KOPT-K1 (cell line): ENCODE measurements around the gene PDE6D.
"Not testable (repeated sequence)": the region's sequence is repeated elsewhere in the genome, so short reads cannot be mapped to it uniquely, and the experiment has no call there.

ENCODE experiments used
- H3K27ac ChIP-seq: fragments of 200-600 bp; sonication (generic); 2 replicates; pipeline ENCODE4 v1.5.1; 2016; ENCODE audit warnings: antibody characterized with exemption, mild to moderate bottlenecking, low read depth, low read length; ENCODE audit not compliant: poor library complexity, severe bottlenecking
- H3K36me3 ChIP-seq: fragments of 200-600 bp; sonication (generic); 2 replicates; pipeline ENCODE4 v1.5.1; 2017; ENCODE audit warnings: antibody characterized with exemption, mild to moderate bottlenecking, low read length, moderate library complexity; ENCODE audit not compliant: insufficient read depth
- H3K9me3 ChIP-seq: fragments of 200-600 bp; sonication (generic); 2 replicates; pipeline ENCODE4 v1.5.1; 2017; ENCODE audit warnings: antibody characterized with exemption, low read length, mild to moderate bottlenecking; ENCODE audit not compliant: insufficient read depth, poor library complexity, severe bottlenecking

The PDE6D gene

DNA sequence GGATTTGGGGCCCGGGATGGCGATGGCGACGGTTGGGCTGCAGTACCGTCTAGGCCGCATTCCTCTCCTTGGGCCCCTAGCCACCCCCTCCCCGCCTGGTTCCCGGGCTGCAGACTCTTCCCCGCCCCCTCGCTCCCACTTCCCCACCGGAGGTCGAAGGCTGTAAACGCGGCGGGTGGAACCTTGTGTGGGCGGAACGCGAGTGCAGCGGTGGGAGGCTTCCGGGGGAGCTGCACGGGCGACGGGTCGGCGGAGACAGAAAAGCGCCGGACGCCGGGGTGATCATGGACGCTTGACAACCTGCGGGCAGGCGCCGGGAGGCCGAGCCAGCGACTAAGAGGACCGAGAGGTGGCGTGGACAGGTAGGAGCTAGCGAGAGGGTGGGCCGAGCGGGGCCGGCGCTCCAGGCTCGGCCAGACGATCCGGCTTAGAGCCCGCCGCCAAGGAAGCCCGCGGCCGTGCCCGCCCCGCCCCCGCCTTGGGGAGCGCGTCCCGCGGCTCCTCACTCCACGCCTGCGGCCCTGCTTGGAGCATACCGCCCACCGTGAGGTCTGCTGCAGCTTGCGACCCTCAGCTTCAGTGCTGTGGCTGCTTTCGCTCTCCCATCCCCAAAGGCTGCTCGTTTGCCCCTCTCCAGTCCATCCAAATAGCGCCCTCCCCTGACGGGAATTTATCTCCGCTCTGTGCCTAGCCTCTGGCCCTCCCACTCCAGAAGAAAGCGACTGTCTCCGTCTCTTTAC, 5.3 kb upstream of the PDE6D start, which contains the start of gene COPS7B:
Gene COPS7B (plus strand): TSS at position 269 of the 740 bp plus-strand sequence. CDS start 2,126 bp downstream, outside the sequence.
- peak within 1 kb of the TSS; percentile 71 for H3K27ac ChIP-seq

DNA sequence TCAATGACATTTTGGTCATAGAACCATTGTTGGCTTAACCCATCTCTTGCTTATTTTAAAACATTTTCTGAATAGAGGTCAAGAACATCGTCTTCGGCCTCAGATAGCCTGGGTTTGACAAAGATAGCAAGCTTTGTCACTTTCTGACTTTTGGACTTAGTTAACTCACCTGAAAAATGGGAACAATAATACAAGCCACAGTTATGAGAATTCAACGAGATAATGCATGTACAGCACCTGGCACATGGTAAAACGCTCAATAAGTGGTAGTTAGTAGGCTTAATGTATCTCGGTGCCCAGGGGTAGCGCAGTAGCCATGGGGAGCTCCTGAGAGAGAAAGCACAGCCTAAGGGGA, 4.7 kb upstream of the PDE6D start:
- Histone ChIP-seq H3K27ac (peak overlapping the region; percentile 71), H3K36me3 (peaks cover 28% of the 10 kb centered on the region), H3K9me3 (no peaks in the 10 kb centered on the region)

More for the DNA sequence above, 5.3 kb upstream of the PDE6D start, which contains the start of gene COPS7B:
- peaks cover 33% of the 10 kb centered on the region for H3K36me3 ChIP-seq
- no peaks in the 10 kb centered on the region for H3K9me3 ChIP-seq

DNA sequence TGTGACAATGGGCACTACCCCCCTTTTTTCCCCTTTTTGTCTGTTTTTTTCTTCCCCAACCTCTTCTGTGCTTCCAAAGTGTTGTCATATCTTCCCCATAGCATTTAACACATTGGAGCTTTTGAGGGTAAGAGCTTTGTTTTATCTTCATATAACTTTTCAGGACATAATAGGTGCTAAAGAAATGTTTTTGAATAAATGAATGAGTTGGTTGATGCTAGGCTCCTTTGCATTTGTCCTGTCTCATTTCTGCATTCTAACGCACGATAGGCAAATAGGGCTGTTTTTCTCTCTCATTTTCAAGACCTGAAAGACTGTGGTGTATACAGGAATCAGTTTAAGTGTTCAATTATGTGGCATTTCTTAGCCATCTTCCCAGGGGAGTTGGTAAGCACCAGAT, 4.3 kb upstream of the PDE6D start:
- Histone ChIP-seq H3K9me3 (no peaks in the 10 kb centered on the region), H3K27ac (peak overlapping the region; percentile 71), H3K36me3 (peaks cover 25% of the 10 kb centered on the region)

DNA sequence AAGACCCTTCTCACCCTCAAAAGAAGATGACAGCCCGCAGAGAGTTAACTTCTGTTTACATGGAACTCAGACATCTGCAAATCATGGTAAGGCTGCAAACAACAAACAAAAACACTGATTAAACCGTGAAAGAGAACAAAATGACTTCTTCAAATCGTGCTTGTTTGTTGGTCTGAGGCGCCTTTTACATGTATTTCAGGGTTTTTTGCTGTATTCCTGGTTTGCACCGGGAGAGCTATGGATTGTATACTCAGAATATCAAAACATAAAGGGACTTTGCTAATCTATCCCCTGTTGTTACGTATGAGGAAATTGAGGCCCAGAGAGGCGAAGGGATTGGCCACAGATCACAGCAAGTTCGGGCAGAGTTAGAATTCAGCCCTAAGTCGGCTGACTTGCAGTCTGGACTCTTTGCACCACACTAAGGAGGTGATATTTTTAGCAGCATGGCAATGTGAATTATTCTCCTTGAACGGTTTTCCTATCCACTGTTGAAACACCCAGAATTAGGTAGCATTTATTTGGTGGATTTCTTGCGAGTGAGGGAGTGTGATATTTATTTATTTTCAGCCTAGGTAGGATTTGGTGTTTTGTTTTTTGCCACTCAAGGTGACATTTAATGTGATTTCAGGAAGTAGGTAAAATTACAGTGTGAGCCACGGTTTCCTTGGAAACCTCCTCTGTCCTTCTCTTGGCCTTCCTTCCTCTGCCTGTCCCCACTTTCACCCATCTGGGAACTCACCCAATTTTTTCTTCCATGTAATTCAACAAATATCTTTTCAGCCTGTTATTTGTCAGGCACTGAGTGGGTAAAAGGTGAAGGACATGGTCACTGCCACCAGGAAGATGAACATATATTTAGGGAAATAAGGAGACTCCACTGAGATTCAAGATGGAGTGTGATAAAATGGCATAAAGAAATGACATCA, 980 bp upstream of the PDE6D start:
- H3K9me3 ChIP-seq: no peaks in the 10 kb centered on the region
- peak overlapping the region; percentile 66 for H3K27ac ChIP-seq
- peaks cover 9% of the 10 kb centered on the region; the same call in 1 of the 2 replicates for H3K36me3 ChIP-seq

DNA sequence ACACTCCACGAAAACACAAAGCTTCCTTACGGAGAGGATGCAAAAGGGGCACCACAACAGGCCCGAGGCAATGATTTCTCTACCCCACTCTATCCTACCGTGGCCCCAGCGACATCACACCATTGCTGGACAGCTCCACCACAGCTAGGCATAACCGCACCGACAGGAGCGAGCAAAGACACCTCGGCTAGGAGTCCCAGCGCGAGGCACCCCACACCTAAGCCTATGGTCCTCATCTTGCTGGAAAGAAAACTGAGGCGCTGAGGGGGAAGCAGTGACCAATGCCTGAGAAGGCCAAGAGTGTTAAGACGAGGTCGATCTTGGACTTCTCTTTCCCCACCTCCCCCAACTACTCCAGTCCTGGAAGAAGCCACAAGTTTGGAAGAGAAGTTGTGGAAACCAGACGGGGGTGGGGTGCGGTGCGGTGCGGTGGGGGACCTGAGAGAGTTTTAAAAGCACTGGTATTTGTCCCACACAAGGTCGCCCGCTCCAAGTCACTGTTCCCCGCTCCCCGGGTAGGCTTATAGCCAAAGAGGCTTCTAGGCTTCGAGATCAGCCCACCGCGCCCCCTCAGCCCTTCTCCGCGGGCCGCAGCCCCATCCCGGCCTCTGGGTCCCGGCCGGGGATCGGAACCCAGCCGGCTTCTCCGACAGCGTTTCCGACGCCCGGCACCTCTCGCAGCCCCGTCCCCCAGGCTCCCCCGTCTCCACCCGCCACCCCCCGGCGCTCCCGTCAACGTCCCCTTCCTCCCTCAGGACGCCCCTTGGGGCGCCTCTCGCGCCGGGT, 766 bp downstream of the PDE6D start:
- H3K36me3 ChIP-seq: peaks cover 16% of the 10 kb centered on the region; the same call in 1 of the 2 replicates
- H3K9me3 ChIP-seq: no peaks in the 10 kb centered on the region
- H3K27ac ChIP-seq: peak overlapping the region; percentile 66

DNA sequence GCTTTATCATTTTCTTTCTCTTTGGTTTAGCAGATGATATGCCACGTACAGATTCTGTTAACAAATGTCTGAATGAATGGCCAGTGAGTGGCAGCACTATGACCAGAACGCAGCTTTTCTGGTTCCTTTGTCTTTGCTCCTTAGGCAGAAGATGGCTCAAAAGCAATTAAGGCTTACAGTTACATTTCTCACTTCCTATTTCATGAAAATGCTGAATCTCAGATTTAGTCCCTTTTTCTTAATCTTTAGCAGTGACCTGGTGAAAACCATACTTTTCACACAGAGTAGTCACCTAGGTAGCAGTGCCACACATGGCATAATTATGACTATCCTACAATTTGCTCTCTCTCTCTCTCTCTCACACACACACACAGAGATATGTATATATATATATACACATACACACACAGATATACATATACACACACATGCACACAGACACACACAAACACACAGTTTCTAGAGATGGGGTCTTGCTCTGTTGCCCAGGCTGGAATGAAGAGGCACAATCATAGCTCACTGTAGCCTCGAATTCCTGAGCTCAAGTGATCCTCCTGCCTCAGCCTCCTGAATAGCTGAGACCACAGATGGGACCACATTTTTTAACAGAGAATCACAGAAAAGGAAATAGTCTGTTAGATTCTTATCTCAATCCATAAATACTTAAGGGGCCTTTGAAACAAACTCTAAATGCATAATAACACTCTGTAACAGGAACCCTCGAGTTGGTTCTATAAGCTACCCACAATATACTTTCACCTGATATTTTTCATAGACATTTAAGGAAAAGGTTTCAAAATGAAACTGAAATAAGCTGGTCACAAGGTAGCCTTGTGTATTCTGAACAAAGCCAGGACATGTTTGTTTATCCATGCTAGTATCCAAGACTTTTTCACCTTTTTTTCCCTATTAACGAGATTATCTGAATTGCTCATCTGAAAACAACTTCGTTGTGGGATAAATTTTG, 11.6 kb downstream of the PDE6D start:
- peak overlapping the region; percentile 29 for H3K27ac ChIP-seq
- H3K36me3 ChIP-seq: peaks cover 6% of the 10 kb centered on the region; the same call in 1 of the 2 replicates
- H3K9me3 ChIP-seq: no peaks in the 10 kb centered on the region

DNA sequence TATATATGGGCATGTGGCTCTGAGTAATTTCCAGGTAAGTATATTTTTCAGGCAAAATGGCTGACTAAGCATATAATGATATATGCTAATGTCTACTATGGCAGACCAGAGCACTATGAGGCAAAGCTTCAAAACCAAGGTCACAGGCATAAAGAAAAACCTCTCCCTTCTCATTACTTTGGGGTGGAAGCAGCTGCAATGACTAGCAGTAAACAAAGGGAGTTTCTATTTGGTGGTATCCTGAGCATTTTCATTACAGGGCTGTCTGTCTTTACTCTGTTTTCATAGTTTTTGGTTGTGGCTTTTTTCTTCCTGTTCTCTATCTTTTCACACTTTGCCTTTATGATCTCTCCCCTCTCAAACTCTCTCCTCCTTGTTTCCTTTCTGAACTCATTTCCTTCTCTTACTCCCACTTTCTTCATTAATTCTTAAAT, 15.6 kb downstream of the PDE6D start:
- Histone ChIP-seq H3K27ac (peak overlapping the region; percentile 34), H3K9me3 (no peaks in the 10 kb centered on the region), H3K36me3 (0 out of 2 replicates have a peak, but pooled peaks cover 4% of the 10 kb centered on the region)

DNA sequence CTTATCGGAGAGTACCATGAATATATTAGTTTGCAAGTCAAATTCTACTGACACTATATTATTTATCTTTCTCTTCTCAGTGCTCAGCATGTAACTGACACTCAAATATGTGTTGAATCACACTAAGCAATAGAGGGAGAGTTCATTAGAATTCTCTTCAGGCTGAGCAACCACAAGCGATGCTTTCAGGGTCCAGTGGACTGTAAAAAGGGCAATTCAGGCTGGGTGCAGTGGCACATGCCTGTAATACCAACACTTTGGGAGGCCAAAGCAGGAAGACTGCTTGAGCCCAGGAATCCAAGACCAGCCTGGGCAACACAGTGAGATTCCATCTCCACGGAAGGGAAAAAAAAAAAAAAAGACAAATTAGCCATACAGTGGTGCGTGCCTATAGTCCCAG, 16.3 kb downstream of the PDE6D start:
- Histone ChIP-seq H3K36me3 (0 out of 2 replicates have a peak, but pooled peaks cover 4% of the 10 kb centered on the region), H3K27ac (peak overlapping the region; percentile 34), H3K9me3 (no peaks in the 10 kb centered on the region)

DNA sequence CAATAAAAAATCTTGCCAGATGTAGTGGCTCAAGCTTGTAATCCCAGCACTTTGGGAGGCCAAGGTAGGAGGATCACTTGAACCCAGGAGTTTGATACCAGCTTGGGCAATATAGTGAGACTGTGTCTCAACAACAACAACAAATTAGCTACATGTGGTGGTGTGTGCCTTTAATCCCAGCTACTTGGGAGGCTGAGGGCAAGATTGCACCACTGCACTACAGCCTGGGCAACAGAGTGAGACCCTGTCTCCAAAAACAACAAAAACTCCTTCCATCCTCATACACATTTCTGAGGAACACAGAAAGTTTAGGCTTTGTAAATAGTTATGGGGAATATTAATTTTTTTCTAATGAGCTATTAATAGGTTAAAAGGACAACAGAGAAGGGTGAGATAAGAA, 17.0 kb downstream of the PDE6D start:
- H3K36me3 ChIP-seq: 0 out of 2 replicates have a peak, but pooled peaks cover 4% of the 10 kb centered on the region

DNA sequence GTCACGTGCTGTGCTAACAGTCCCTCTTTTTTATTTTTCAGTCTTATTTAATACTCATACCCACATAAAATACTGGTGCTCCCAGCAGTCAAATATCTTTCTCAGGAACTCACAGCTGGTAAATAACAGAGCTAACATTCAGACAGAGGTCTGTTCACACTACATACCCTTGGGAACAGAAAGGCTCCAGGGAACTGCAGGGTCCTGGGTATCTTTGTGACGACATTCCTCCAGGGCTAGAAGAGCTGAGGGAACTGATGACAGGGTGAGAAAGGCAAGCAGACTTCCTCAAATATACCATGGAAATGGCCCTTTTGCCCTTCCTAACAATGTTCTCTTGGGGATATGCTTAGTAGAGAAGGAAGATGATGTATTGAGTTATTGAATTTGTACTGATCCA, 19.3 kb downstream of the PDE6D start:
- Histone ChIP-seq H3K27ac (no peak overlapping the region), H3K36me3 (0 out of 2 replicates have a peak, but pooled peaks cover 4% of the 10 kb centered on the region), H3K9me3 (no peaks in the 10 kb centered on the region)

More for the DNA sequence above, 17.0 kb downstream of the PDE6D start:
- no peak overlapping the region for H3K27ac ChIP-seq
- no peaks in the 10 kb centered on the region for H3K9me3 ChIP-seq

DNA sequence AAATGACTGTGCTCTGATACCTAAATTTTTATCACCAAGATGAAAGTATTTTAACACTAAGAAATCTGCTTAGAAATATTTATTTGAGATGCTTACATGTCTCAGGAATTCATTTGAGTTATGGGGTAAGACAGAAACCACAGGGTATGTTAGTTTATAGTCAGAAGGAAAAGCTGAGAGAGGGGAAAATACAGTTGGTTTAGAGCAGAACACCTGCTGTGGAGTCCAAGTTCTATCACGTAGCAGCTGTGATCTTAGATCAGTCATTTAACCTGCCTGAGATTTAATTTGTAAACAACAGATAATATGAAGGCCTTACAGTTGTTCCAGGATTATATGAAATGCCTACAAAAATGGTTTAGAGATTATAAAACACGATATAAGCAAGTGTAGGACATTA, 29.0 kb downstream of the PDE6D start:
- H3K9me3 ChIP-seq: no peaks in the 10 kb centered on the region
- no peaks in the 10 kb centered on the region for H3K36me3 ChIP-seq
- peak overlapping the region; percentile 40 for H3K27ac ChIP-seq

DNA sequence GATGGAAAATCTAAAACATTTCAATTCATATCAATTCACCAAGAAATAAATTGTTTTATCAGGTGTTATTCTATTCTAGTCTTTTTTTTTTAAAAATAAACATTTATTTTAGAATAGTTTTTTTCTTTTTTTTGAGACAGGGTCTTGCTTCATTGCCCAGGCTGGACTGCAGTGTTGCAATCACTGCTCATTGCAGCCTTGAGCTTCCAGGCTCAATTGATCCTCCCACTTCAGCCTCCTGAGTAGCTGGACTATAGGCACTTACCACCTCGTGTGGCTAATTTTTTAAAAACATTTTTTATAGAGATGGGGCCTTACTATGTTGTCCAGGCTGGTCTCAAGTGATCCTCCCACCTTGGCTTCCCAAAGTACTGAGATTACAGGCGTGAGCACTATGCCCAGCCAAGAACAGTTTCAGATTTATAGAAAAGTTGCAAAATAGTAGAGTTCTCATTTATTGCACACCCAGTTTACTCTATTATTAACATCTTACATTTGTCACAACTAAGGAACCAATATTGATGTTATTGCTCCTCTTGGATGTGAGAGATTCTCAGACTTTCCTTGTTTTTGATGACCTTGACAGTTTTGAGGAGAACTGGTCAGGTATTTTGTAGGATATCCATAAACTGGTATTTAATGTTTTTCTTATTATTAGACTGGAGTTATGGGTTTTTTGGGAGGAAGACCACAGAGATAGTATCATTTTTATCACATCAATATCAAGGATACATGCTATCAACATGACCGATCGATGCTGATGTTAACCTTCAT, 29.9 kb downstream of the PDE6D start:
- Histone ChIP-seq H3K27ac (peak overlapping the region; percentile 40), H3K36me3 (no peaks in the 10 kb centered on the region), H3K9me3 (no peaks in the 10 kb centered on the region)

DNA sequence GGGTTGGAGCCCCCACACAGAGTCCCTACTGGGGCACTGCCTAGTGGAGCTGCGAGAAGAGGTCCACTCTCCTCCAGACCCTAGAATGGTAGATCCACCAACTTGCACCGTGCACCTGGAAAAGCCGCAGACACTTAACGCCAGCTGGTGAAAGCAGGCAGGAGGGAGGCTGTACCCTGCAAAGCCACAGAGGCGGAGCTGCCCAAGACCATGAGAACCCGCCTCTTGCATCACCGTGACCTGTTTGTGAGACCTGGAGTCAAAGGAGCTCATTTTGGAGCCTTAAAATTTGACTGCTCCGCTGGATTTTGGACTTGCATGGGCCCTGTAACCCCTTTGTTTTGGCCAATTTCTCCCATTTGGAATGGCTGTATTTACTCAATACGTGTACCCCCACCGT, 32.1 kb downstream of the PDE6D start:
- H3K36me3 ChIP-seq, H3K9me3 ChIP-seq: not testable (repeated sequence)
- peak overlapping the region; percentile 61 for H3K27ac ChIP-seq
